GM12873 (cell line): ENCODE data around the gene FOXL3.

Experiments used
- CTCF ChIP-seq: IDR thresholded peaks from 2 replicates; pipeline ENCODE4 v1.5.1; 2012; ENCODE audit warnings: low read depth, mild to moderate bottlenecking, moderate library complexity, low read length, control low read depth; ENCODE audit not compliant: insufficient read depth; ENCODE audit errors: missing control alignments

Gene FOXL3

GRCh38 chr7:252981-253380, 37.0 kb upstream of the FOXL3 start:
- TF ChIP-seq CTCF: no peak

GRCh38 chr7:253581-254336, 36.2 kb upstream of the FOXL3 start:
- TF ChIP-seq CTCF: no peak

DNA sequence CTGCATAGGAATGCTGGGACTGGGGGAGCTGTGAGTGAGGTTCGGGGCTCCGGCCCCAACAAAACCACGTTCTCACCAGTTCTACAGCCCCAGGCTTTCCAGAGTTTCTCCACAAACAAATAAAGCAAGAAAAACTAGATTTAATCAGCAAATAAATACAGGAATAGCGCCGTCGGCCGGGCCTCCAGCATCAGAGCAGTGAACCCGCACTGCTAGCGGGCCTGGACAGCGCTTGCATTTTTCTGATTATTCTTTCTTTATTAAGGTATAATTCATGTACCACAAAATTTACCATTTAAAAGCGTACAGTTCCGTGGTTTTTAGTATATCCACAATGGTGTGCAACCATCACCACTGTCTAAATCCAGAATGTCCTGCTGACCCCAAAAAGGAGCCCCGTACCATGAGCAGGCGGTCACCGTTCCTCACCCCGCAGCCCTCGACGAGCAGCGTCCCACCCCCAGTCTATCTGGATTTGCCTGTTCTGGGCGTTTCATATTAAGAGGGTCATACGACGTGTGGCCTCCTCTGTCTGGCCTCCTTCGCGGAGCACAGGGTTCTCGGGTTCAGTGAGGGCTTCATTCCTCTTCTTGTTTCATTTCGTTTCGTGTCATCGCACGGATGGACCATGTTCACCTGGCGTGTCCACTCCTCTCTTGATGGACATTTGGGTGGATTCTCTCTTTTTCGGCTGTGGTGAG, 35.5 kb upstream of the FOXL3 start:
- no peak for TF ChIP-seq CTCF

- no peak for TF ChIP-seq CTCF
Observed at GRCh38 chr7:255038-255435, 34.9 kb upstream of the FOXL3 start.

DNA sequence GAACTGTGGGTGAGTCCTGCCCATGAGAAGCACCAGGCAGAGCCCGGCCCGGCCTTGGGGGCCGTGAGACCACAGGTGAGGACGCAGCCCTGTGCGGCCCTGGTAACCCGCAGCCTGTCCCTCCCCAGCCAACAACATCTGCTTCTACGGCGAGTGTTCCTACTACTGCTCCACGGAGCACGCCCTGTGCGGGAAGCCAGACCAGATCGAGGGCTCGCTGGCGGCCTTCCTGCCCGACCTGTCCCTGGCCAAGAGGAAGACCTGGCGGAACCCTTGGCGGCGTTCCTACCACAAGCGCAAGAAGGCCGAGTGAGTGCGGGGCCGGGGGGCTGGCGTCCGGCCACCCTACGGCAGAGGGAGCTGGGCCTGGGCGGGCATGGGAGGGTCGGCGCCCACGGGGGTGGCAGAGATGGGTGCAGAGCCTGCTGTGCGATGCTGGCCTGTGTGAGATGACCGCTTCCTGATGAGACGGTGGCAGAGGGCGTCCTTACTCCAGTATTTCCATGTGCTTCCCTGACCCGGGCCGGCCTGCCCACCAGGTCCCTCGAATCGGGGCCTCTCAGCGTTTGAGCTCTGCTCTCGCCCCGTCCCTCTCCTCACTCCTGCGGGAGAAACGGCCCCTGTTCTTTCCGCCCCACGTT, 34.1 kb upstream of the FOXL3 start:
- no peak for TF ChIP-seq CTCF

GRCh38 chr7:256461-256940, 33.5 kb upstream of the FOXL3 start:
- TF ChIP-seq CTCF: no peak
